Mesothelial cell of epicardium (in vitro differentiated cells): ENCODE data around the gene SLTM. TPM values are rescaled to one million over a fixed set of nuclear protein-coding genes. Genes with fewer than 3 reads are reported as not detected.
A peak's percentile ranks its signal among the peaks of the same experiment; 100 is the strongest.
"Not testable (repeated sequence)": the region's sequence is repeated elsewhere in the genome, so short reads cannot be mapped to it uniquely, and the experiment has no call there.

Experiments used
- DNase-seq, 2 experiments: peaks; one replicate each; pipeline ENCODE4 v3.0.0; 2021; ENCODE audit warnings: low spot score in 2 of 2; ENCODE audit not compliant: unreplicated experiment in 2 of 2
- H3K27ac Mint-ChIP-seq: 2 replicates; pipeline ENCODE4 v1.8.0; 2021; ENCODE audit warnings: mixed read lengths
- H3K27me3 Mint-ChIP-seq: 2 replicates; pipeline ENCODE4 v1.8.0; 2021; ENCODE audit warnings: low read depth, mixed read lengths
- H3K36me3 Mint-ChIP-seq: 2 replicates; pipeline ENCODE4 v1.8.0; 2021; ENCODE audit warnings: mixed read lengths
- H3K4me1 Mint-ChIP-seq: 2 replicates; pipeline ENCODE4 v1.8.0; 2021; ENCODE audit warnings: mixed read lengths
- H3K4me3 Mint-ChIP-seq: 2 replicates; pipeline ENCODE4 v1.8.0; 2021; ENCODE audit warnings: mild to moderate bottlenecking, moderate library complexity, mixed read lengths
- H3K9me3 Mint-ChIP-seq: 2 replicates; pipeline ENCODE4 v1.8.0; 2021; ENCODE audit warnings: mixed read lengths
- total RNA-seq: library from RNA; stranded (reverse); gene quantifications from 3 replicates; pipeline ENCODE4 v1.2.1, GENCODE V29; 2021
- TF ChIP-seq, protein P1 (sequence below): fragments of 200-600 bp; sonication (generic); IDR thresholded peaks from one replicate; pipeline ENCODE4 v1.5.0; 2021; ENCODE audit warnings: antibody characterized with exemption; ENCODE audit not compliant: unreplicated experiment

SLTM gene
- total RNA-seq, 1 donor from 2014 or later = 116 TPM

DNA sequence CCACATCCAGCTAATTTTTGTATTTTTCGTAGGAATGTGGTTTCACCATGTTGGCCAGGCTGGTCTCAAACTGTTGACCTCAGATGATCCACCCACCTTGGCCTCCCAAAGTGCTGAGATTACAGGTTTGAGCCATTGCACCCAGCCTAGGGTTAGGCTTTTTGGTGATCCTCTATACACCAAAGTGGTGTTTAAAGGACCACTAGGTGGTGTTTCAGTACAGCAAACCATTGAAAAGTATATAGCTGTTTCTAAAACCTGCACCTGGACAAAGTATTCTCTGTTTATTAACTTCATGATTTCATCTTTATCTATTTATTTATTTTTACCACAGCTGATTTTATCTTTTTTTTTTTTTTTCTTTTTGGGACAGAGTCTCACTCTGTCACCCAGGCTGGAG, 94.0 kb downstream of the SLTM start:
- H3K27ac Mint-ChIP-seq = no peak overlapping the region

DNA sequence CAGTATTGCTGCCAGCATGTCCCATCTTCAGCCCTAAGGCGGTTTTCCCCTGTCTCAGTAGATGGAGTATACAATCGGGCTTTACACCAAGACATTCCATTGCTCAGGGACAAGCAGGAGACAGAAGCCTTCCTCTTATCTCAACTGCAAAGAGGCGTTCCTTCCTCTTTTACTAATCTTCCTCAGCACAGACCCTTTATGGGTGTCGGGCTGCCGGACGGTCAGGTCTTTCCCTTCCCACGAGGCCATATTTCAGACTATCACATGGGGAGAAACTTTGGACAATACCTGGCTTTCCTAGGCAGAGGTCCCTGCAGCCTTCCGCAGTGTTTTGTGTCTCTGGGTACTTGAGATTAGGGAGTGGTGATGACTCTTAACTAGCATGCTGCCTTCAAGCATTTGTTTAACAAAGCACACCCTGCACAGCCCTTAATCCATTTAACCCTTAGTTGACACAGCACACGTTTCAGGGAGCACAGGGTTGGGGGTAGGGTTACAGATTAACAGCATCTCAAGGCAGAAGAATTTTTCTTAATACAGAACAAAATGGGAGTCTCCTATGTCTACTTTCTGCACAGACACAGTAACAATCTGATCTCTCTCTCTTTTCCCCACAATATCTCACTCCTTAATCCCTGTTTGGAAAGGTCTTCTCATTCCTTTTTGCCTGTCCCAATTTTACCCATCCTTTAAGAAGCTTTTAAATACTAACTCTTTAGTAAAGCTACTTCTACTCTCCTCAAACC, 99.6 kb downstream of the SLTM start:
- Mint-ChIP-seq H3K27ac (peak overlapping the region; percentile 57), H3K4me1 (peaks cover 15% of the 10 kb centered on the region), H3K4me3 (peak overlapping the region; percentile 14), H3K36me3 (peaks cover 12% of the 10 kb centered on the region)
- not testable (repeated sequence) for DNase-seq, H3K9me3 Mint-ChIP-seq, H3K27me3 Mint-ChIP-seq

More for the DNA sequence above, 94.0 kb downstream of the SLTM start:
- H3K27me3 Mint-ChIP-seq = no peaks in the 10 kb centered on the region
- no peaks in the 10 kb centered on the region for H3K9me3 Mint-ChIP-seq
- TF ChIP-seq, protein P1, sequence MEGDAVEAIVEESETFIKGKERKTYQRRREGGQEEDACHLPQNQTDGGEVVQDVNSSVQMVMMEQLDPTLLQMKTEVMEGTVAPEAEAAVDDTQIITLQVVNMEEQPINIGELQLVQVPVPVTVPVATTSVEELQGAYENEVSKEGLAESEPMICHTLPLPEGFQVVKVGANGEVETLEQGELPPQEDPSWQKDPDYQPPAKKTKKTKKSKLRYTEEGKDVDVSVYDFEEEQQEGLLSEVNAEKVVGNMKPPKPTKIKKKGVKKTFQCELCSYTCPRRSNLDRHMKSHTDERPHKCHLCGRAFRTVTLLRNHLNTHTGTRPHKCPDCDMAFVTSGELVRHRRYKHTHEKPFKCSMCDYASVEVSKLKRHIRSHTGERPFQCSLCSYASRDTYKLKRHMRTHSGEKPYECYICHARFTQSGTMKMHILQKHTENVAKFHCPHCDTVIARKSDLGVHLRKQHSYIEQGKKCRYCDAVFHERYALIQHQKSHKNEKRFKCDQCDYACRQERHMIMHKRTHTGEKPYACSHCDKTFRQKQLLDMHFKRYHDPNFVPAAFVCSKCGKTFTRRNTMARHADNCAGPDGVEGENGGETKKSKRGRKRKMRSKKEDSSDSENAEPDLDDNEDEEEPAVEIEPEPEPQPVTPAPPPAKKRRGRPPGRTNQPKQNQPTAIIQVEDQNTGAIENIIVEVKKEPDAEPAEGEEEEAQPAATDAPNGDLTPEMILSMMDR = no peak
- DNase-seq = no peak
- peaks cover 4% of the 10 kb centered on the region for H3K4me1 Mint-ChIP-seq
- peaks cover 16% of the 10 kb centered on the region for H3K36me3 Mint-ChIP-seq
- H3K4me3 Mint-ChIP-seq = no peak overlapping the region

DNA sequence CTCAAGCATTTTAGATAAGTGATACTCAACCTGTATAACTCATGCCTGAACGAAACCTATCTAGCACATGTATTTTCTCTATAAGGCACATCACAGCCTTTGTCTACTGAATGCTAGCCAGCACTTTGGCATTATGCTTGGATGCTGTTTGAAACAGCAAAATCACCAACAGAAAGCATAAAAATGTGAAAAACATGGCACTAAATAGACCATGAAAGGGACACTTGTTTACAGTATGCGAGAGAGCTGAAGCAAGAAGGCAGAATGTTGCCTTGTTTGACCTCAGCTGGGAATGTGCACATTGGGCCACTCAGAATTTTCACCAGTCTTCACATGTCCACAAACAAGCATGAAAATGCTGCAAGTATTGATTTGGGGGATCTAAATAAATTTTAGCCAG, 102.9 kb downstream of the SLTM start:
- Mint-ChIP-seq H3K27me3 (no peaks in the 10 kb centered on the region), H3K9me3 (no peaks in the 10 kb centered on the region), H3K36me3 (peaks cover 19% of the 10 kb centered on the region), H3K4me3 (no peak overlapping the region), H3K27ac (no peak overlapping the region), H3K4me1 (peaks cover 15% of the 10 kb centered on the region)
- DNase-seq = no peak
- TF ChIP-seq, protein P1 = no peak

Other genes starting within 250 kb of the SLTM start
- 176 to 190 TPM (median 181 TPM) in 3 replicates for gene ADAM10, start 184.0 kb downstream of the SLTM start, total RNA-seq
- 27.6 to 30.1 TPM (median 29.3 TPM) in 3 replicates for gene MINDY2, start 162.4 kb downstream of the SLTM start, total RNA-seq
- gene RNF111, start 54.0 kb upstream of the SLTM start, total RNA-seq = 41.4 to 43.0 TPM (median 42.0 TPM) in 3 replicates
- 26.8 to 29.2 TPM (median 27.1 TPM) in 3 replicates for gene CCNB2, start 171.5 kb upstream of the SLTM start, total RNA-seq